ENCODE data around the gene DPH7. TPM values are rescaled to one million over a fixed set of nuclear protein-coding genes. Genes with fewer than 3 reads are reported as not detected.

DPH7 gene
- total and polyA plus RNA-seq, 2 of the 8 experiments (the other 6 are each of a cell fraction or from before 2014, with no cell fraction given) = 44.6 to 45.5 TPM

GRCh38 chr9:137626464-137626863 lies 47.7 kb upstream of the DPH7 start:
- Histone ChIP-seq H2BK12ac (ENCODE audit: low read depth, low read length) (no peak overlapping the region), H3K79me1 (ENCODE audit: low read depth, low read length) (peaks cover 14% of the 10 kb centered on the region), H3K9me3 (ENCODE audit: insufficient read depth in 2 of 2, low read depth in 1 of 2, low read length in 1 of 2) (no peaks in the 10 kb centered on the region), H3K4me3 (ENCODE audit: extremely low read depth in 1 of 4, insufficient read depth in 2 of 4, low read depth in 3 of 4, low read length in 4 of 4) (no peak overlapping the region), H2BK5ac (ENCODE audit: low read depth, low read length) (no peak overlapping the region), H2BK20ac (ENCODE audit: low read length) (no peak overlapping the region), H4K8ac (ENCODE audit: extremely low read depth, insufficient read depth, low read length) (no peak overlapping the region), H3K79me2 (ENCODE audit: control insufficient read depth in 1 of 2, insufficient read depth in 2 of 2, low read length in 2 of 2) (peaks cover 64 to 99% of the 10 kb centered on the region in 2 experiments), H2AFZ (ENCODE audit: low read length) (no peak overlapping the region), H2BK15ac (ENCODE audit: low read length) (no peak overlapping the region), H3K14ac (ENCODE audit: insufficient read length) (no peak overlapping the region), H3K27me3 (replicated peaks in 1 of 4; ENCODE audit: control insufficient read depth in 3 of 4, extremely low read depth in 1 of 4, insufficient read depth in 3 of 4, low read length in 3 of 4) (no peaks in the 10 kb centered on the region), H3K9ac (replicated peaks in 1 of 4; ENCODE audit: extremely low read depth in 1 of 4, low read depth in 3 of 4, low read length in 3 of 4) (no peak overlapping the region), H3K18ac (ENCODE audit: extremely low read depth, low read length) (no peak overlapping the region; the same call in 1 of the 2 replicates), H3K4me2 (ENCODE audit: insufficient read depth in 1 of 2, low read depth in 2 of 2, low read length in 2 of 2) (no peak overlapping the region), H4K20me1 (replicated peaks in 1 of 2; ENCODE audit: control insufficient read depth in 1 of 2, insufficient read depth in 2 of 2, low read length in 2 of 2) (peaks cover 12 to 21% of the 10 kb centered on the region in 2 experiments), H3K23ac (ENCODE audit: insufficient read length) (no peak overlapping the region), H3K27ac (ENCODE audit: low read depth, low read length) (no peak overlapping the region), H4K5ac (ENCODE audit: insufficient read length, low read depth, low read length) (no peak overlapping the region), H3K4ac (replicated peaks; ENCODE audit: insufficient read length, low read depth, low read length) (no peak overlapping the region), H3K56ac (replicated peaks; ENCODE audit: insufficient read length, low read depth, low read length) (no peak overlapping the region), H3K23me2 (ENCODE audit: low read depth, low read length) (no peaks in the 10 kb centered on the region), H3K4me1 (replicated peaks in 1 of 4; ENCODE audit: control insufficient read depth in 3 of 4, insufficient read depth in 4 of 4, low read length in 3 of 4) (peaks cover 0 to 11% (median under 1%) of the 10 kb centered on the region in 4 experiments; a peak in 5 of 7 replicates), H3K36me3 (ENCODE audit: control insufficient read depth in 2 of 4, insufficient read depth in 4 of 4, low read length in 3 of 4) (no peaks in the 10 kb centered on the region), H2BK120ac (replicated peaks; ENCODE audit: low read depth, low read length) (no peak overlapping the region), H2AK5ac (ENCODE audit: low read depth, low read length) (no peak overlapping the region), H4K91ac (replicated peaks; ENCODE audit: insufficient read length, low read length) (no peak overlapping the region)
- no peak for FAIRE-seq
- TF ChIP-seq CHD1 (IDR thresholded peaks at IDR 0.05; ENCODE audit: low read depth, low read length) (no peak), POLR2A (IDR thresholded peaks at IDR 0.05; ENCODE audit: control extremely low read depth in 1 of 2, low read depth in 2 of 2, low read length in 2 of 2) (no peak), YY1 (IDR thresholded peaks at IDR 0.05; ENCODE audit: low read depth, low read length) (no peak), HDAC2 (IDR thresholded peaks at IDR 0.05; ENCODE audit: borderline replicate concordance in 1 of 2, low read depth in 2 of 2, low read length in 2 of 2) (no peak), TEAD4 (IDR thresholded peaks at IDR 0.05; ENCODE audit: low read depth, low read length) (no peak), KDM4A (IDR thresholded peaks at IDR 0.05; ENCODE audit: low read depth, low read length, severe bottlenecking) (no peak), E2F6 (IDR thresholded peaks at IDR 0.05) (no peak), NRF1 (IDR thresholded peaks at IDR 0.05; ENCODE audit: low read depth, low read length) (no peak), CEBPB (IDR thresholded peaks at IDR 0.05; ENCODE audit: low read depth, low read length) (no peak), RFX5 (IDR thresholded peaks at IDR 0.05; ENCODE audit: borderline replicate concordance, low read depth, low read length) (no peak), CREB1 (IDR thresholded peaks at IDR 0.05) (no peak)
- TF ChIP-seq, protein P1, sequence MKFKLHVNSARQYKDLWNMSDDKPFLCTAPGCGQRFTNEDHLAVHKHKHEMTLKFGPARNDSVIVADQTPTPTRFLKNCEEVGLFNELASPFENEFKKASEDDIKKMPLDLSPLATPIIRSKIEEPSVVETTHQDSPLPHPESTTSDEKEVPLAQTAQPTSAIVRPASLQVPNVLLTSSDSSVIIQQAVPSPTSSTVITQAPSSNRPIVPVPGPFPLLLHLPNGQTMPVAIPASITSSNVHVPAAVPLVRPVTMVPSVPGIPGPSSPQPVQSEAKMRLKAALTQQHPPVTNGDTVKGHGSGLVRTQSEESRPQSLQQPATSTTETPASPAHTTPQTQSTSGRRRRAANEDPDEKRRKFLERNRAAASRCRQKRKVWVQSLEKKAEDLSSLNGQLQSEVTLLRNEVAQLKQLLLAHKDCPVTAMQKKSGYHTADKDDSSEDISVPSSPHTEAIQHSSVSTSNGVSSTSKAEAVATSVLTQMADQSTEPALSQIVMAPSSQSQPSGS (IDR thresholded peaks at IDR 0.05; ENCODE audit: low read length) = no peak
- DNase-seq (ENCODE audit: low read depth in 1 of 2, low spot score in 2 of 2) = no peak
- 97% methylated on average over 4 of the region's 4 CpGs; no CpG with 5 or more reads in 1 of the 2 experiments for WGBS, 2 experiments (ENCODE audit: extremely low coverage in 1 of 2, insufficient coverage in 1 of 2, insufficient read length in 1 of 2, insufficient replicate concordance in 2 of 2, low coverage in 1 of 2, low lambda C conversion rate in 2 of 2, missing lambda C conversion rate in 1 of 2)
- CTCF ChIA-PET (ENCODE audit: partially characterized antibody) = interaction anchor here (0.6 to 1.4 kb wide), 4 partner anchors 21 to 69 kb away, joined by 3 to 4 read pairs (median 4); no protein-coding TSS in a partner anchor
- POLR2A ChIA-PET (ENCODE audit: partially characterized antibody) = interaction anchor here (0.6 to 3.0 kb wide), 8 partner anchors 7 to 46 kb away, joined by 3 to 12 read pairs (median 4); partner anchors contain the start of gene EHMT1
